Activated naive CD8-positive, alpha-beta T cell treated with anti-CD3 and anti-CD28 coated beads, Interleukin-2, amount 50 U/mL, for 24 hours (primary cell): ENCODE results near the gene CEACAM4.

Source experiments
- ATAC-seq: fragments of 150-1000 bp; cut with Tn5 transposase; one replicate; pipeline ENCODE4 v1.10.0; 2021
- DNase-seq: peaks from one replicate; pipeline ENCODE4 v3.0.0; 2021
- H3K27ac Mint-ChIP-seq: one replicate; pipeline ENCODE4 v1.8.0; 2021; ENCODE audit warnings: mild to moderate bottlenecking, mixed read lengths
- H3K27me3 Mint-ChIP-seq: one replicate; pipeline ENCODE4 v1.8.0; 2021; ENCODE audit warnings: mixed read lengths
- H3K36me3 Mint-ChIP-seq: one replicate; pipeline ENCODE4 v1.8.0; 2021; ENCODE audit warnings: low read depth, mixed read lengths
- H3K4me1 Mint-ChIP-seq: one replicate; pipeline ENCODE4 v1.8.0; 2021; ENCODE audit warnings: mixed read lengths
- H3K4me3 Mint-ChIP-seq: one replicate; pipeline ENCODE4 v1.8.0; 2021; ENCODE audit warnings: mild to moderate bottlenecking, moderate library complexity, mixed read lengths
- H3K9me3 Mint-ChIP-seq: one replicate; pipeline ENCODE4 v1.8.0; 2021; ENCODE audit warnings: mixed read lengths

The CEACAM4 gene

GRCh38 chr19:41624937-41625336 lies 1.9 kb downstream of the CEACAM4 start:
- no peak overlapping the region for H3K27ac Mint-ChIP-seq
- DNase-seq (no peak), ATAC-seq (no peak)
- no peak overlapping the region for H3K4me3 Mint-ChIP-seq
- H3K4me1 Mint-ChIP-seq: no peaks in the 10 kb centered on the region
- peaks cover under 1% of the 10 kb centered on the region for H3K9me3 Mint-ChIP-seq
- peaks cover 22% of the 10 kb centered on the region for H3K27me3 Mint-ChIP-seq
- no peaks in the 10 kb centered on the region for H3K36me3 Mint-ChIP-seq

DNA sequence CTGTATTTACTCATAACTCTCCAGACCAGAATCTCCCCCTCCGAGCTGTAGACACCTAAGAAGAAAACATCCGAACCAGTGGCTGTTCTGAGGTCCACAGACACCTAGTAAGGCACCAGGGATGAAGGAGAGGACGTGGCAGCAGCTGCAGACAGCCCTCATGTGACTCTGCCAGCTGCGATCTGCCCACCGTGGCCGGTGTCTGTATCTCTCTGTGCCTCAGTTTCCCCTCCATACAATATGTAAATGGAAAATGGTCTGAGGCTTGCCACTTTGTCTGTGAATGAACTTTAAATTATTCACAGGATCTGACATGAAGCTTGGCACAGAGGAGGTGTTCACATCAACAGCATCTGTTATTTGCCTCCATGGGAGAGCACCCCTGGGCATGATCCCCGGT lies 2.4 kb downstream of the CEACAM4 start:
- no peak overlapping the region for H3K4me3 Mint-ChIP-seq
- no peaks in the 10 kb centered on the region for H3K9me3 Mint-ChIP-seq
- peaks cover 22% of the 10 kb centered on the region for H3K27me3 Mint-ChIP-seq
- H3K36me3 Mint-ChIP-seq: no peaks in the 10 kb centered on the region
- no peak for DNase-seq
- no peak for ATAC-seq
- H3K4me1 Mint-ChIP-seq: no peaks in the 10 kb centered on the region
- H3K27ac Mint-ChIP-seq: no peak overlapping the region

DNA sequence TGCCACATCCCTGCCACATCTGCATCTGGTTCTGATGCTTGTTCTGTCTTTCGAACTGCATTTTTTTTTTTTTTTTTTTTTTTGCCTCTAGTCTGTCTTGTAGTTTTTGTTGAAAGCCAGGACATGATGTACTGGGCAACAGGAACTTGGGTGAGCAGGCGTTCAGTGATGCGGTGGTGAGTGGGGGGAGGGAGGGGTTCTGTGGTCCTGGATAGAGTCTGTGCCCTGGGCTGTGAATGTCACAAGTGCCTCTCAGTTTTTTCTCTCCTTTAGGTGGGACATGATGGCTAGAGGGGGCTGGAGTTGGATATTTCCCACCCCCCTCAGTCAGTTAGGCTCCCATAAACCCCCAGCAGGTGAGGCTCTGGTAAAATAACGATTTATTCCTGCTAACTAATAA lies 3.5 kb downstream of the CEACAM4 start:
- ATAC-seq: no peak
- Mint-ChIP-seq H3K4me1 (no peaks in the 10 kb centered on the region), H3K27me3 (peaks cover 19% of the 10 kb centered on the region), H3K36me3 (no peaks in the 10 kb centered on the region), H3K27ac (no peak overlapping the region), H3K9me3 (no peaks in the 10 kb centered on the region), H3K4me3 (no peak overlapping the region)
- no peak for DNase-seq

GRCh38 chr19:41621654-41622053 lies 5.2 kb downstream of the CEACAM4 start:
- Mint-ChIP-seq H3K27me3 (peaks cover 19% of the 10 kb centered on the region), H3K9me3 (no peaks in the 10 kb centered on the region), H3K4me3 (no peak overlapping the region), H3K4me1 (no peaks in the 10 kb centered on the region), H3K27ac (no peak overlapping the region), H3K36me3 (no peaks in the 10 kb centered on the region)
- no peak for ATAC-seq
- DNase-seq: no peak

GRCh38 chr19:41621226-41621625 lies 5.6 kb downstream of the CEACAM4 start:
- no peaks in the 10 kb centered on the region for H3K4me1 Mint-ChIP-seq
- H3K9me3 Mint-ChIP-seq: no peaks in the 10 kb centered on the region
- H3K27me3 Mint-ChIP-seq: peaks cover 23% of the 10 kb centered on the region
- H3K27ac Mint-ChIP-seq: no peak overlapping the region
- no peaks in the 10 kb centered on the region for H3K36me3 Mint-ChIP-seq
- ATAC-seq (no peak), DNase-seq (no peak)
- no peak overlapping the region for H3K4me3 Mint-ChIP-seq

DNA sequence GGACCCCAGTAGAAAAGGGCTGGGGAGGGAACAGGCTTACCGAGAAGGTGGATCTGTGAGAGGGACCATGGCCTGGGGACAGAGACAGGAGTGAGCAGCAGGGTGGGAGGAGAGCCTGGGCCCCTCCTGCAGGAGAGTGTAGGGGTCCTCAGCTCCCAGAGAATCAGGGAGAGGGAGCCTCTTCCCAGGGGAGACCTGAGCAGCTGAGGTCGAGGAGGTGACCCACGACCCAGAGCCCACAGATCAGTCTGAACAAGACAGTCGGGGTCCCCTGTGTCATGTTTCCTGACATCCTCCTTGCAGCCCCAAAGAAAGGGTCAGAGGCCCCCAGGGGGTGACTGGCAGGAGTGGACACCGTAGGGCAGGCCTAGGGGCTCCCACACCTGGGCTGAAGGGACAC lies 6.7 kb downstream of the CEACAM4 start:
- Mint-ChIP-seq H3K4me1 (no peaks in the 10 kb centered on the region), H3K9me3 (no peaks in the 10 kb centered on the region), H3K27me3 (peaks cover 26% of the 10 kb centered on the region), H3K4me3 (no peak overlapping the region), H3K27ac (no peak overlapping the region), H3K36me3 (no peaks in the 10 kb centered on the region)
- ATAC-seq (no peak), DNase-seq (no peak)

DNA sequence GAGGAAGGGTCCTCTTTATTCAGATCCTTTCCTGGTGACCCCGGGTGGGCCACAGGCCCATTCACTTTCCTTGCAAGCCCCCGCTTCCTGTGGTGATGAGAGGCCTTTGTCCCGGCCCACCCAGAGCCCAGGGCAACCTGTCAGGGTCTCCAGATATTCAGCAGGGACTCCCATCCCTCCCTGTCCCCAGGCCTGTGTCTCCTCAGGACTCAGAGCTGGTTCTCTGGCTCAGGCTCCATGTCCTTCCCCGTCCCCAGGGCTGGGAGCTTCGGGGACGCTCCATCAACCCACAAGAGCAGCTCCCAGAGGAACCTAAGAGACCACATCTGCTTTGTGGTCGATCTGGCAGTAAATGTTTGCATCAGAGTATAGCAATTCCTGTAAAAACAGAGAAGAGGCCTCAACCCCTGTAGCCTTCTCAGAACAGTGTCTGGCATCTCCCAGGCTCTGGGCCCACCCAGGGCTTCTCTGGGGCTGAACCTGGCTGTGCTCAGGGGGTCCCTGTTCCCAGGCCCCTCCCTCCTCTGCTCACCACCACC lies 7.8 kb downstream of the CEACAM4 start:
- peaks cover 23% of the 10 kb centered on the region for H3K27me3 Mint-ChIP-seq
- no peaks in the 10 kb centered on the region for H3K4me1 Mint-ChIP-seq
- no peak overlapping the region for H3K4me3 Mint-ChIP-seq
- DNase-seq: no peak
- no peak overlapping the region for H3K27ac Mint-ChIP-seq
- H3K9me3 Mint-ChIP-seq: no peaks in the 10 kb centered on the region
- no peak for ATAC-seq
- H3K36me3 Mint-ChIP-seq: no peaks in the 10 kb centered on the region

GRCh38 chr19:41617941-41618730 lies 8.7 kb downstream of the CEACAM4 start:
- Mint-ChIP-seq H3K27me3 (peaks cover 24% of the 10 kb centered on the region), H3K4me1 (no peaks in the 10 kb centered on the region), H3K27ac (no peak overlapping the region), H3K9me3 (no peaks in the 10 kb centered on the region), H3K4me3 (no peak overlapping the region), H3K36me3 (no peaks in the 10 kb centered on the region)
- DNase-seq (no peak), ATAC-seq (no peak)

GRCh38 chr19:41616792-41617621 lies 9.9 kb downstream of the CEACAM4 start:
- Mint-ChIP-seq H3K4me3 (no peak overlapping the region), H3K4me1 (no peaks in the 10 kb centered on the region), H3K27me3 (peaks cover 25% of the 10 kb centered on the region), H3K27ac (no peak overlapping the region), H3K36me3 (no peaks in the 10 kb centered on the region), H3K9me3 (no peaks in the 10 kb centered on the region)
- no peak for ATAC-seq
- DNase-seq: no peak

- Mint-ChIP-seq H3K36me3 (no peaks in the 10 kb centered on the region), H3K27ac (no peak overlapping the region), H3K4me3 (no peak overlapping the region), H3K9me3 (no peaks in the 10 kb centered on the region), H3K27me3 (peaks cover 30% of the 10 kb centered on the region), H3K4me1 (peaks cover 1% of the 10 kb centered on the region)
- ATAC-seq (no peak), DNase-seq (no peak)
Measured at GRCh38 chr19:41615207-41615606, 11.7 kb downstream of the CEACAM4 start.

DNA sequence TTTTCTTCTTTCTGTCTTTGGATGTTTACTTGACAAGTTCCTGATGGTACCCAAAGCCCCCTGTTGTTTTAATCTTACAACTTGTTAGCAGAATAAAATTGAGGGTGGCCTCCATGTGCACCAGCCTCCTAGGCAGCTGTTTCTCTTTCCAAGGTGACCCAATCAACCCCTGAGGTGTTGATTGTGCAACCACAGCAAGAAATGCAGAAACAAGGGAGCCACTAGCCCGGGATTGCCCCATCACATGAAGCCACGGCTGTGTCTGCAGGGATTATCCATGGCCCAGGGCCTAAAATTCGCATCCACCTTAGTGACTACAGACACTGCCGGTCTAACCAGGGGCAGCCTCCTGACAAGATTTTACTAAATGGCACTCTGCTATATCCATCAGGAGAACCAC lies 14.4 kb downstream of the CEACAM4 start:
- Mint-ChIP-seq H3K9me3 (peaks cover 3% of the 10 kb centered on the region), H3K27ac (no peak overlapping the region), H3K36me3 (no peaks in the 10 kb centered on the region), H3K4me3 (no peak overlapping the region), H3K4me1 (peaks cover 1% of the 10 kb centered on the region), H3K27me3 (peaks cover 33% of the 10 kb centered on the region)
- ATAC-seq (no peak), DNase-seq (no peak)

DNA sequence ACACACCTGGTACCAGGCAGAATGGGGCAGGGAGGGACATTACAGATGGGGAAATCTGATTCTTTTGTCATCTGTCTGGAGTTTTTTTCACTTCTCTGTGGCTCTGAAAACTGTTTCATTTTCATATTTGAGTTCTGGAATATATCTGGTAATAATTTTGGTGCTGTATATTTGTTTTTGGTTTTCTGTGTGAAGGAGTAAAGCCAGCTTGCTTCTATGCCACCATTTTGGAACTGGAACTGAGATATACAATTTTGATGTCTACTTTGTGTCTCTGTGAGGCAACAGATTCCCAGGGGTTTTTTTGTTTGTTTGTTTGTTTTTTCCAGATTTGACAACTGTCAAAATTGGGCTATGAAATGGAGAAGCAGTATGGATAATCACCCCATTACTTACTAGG lies 16.1 kb downstream of the CEACAM4 start:
- Mint-ChIP-seq H3K36me3 (no peaks in the 10 kb centered on the region), H3K27ac (no peak overlapping the region), H3K9me3 (peaks cover 3% of the 10 kb centered on the region), H3K4me1 (peaks cover 1% of the 10 kb centered on the region), H3K27me3 (peaks cover 22% of the 10 kb centered on the region), H3K4me3 (no peak overlapping the region)
- DNase-seq (no peak), ATAC-seq (no peak)

- Mint-ChIP-seq H3K36me3 (no peaks in the 10 kb centered on the region), H3K9me3 (peaks cover 3% of the 10 kb centered on the region), H3K4me1 (peaks cover 1% of the 10 kb centered on the region), H3K27me3 (peaks cover 10% of the 10 kb centered on the region), H3K4me3 (no peak overlapping the region), H3K27ac (no peak overlapping the region)
- no peak for ATAC-seq
- no peak for DNase-seq
Measured at GRCh38 chr19:41607668-41608067, 19.2 kb downstream of the CEACAM4 start.

- Mint-ChIP-seq H3K36me3 (no peaks in the 10 kb centered on the region), H3K27me3 (peaks cover 6% of the 10 kb centered on the region), H3K9me3 (peaks cover 3% of the 10 kb centered on the region), H3K4me3 (no peak overlapping the region), H3K27ac (no peak overlapping the region), H3K4me1 (peaks cover 1% of the 10 kb centered on the region)
- DNase-seq: no peak
- ATAC-seq: no peak
Measured at GRCh38 chr19:41606215-41606837, 20.5 kb downstream of the CEACAM4 start.

DNA sequence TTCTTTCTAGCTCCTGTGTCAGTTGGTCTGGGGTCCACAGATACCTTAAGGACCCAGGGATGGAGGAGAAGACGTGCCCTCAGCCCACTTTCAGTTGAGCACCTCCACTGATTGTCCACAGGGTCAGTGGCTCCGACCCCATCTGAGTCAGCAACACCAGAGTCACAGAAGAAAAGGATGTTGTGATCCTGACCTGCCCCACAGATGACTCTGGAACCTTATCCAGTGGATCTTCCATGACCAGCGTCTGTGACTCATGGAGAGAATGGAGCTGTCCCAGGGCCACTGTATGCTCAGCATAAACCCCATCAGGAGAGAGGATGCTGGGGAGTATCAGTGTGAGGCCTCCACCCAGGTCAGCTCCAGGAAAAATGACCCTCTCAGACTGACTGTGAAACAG lies 22.0 kb downstream of the CEACAM4 start:
- no peaks in the 10 kb centered on the region for H3K36me3 Mint-ChIP-seq
- DNase-seq (no peak), ATAC-seq (no peak)
- no peaks in the 10 kb centered on the region for H3K4me1 Mint-ChIP-seq
- H3K27me3 Mint-ChIP-seq: peaks cover 9% of the 10 kb centered on the region
- peaks cover 2% of the 10 kb centered on the region for H3K9me3 Mint-ChIP-seq
- H3K4me3 Mint-ChIP-seq: no peak overlapping the region
- H3K27ac Mint-ChIP-seq: no peak overlapping the region
